C4-2B (cell line): ENCODE measurements around the gene CRIP3.

Experiments used
- CTCF ChIP-seq: fragments of 450-650 bp; conservative IDR thresholded peaks from 2 replicates; pipeline ENCODE4 v1.5.1; 2017; ENCODE audit warnings: mild to moderate bottlenecking
- ZFX ChIP-seq: fragments of 450-650 bp; IDR thresholded peaks from 2 replicates; pipeline ENCODE4 v1.6.1; 2017

- no peak for TF ChIP-seq CTCF
- TF ChIP-seq ZFX = no peak
These were observed 25.1 kb downstream of the CRIP3 start for GRCh38 chr6:43283514-43283901.
